OCI-LY1 (cell line): ENCODE results near the gene FARP1.

Experiments
- H2AFZ ChIP-seq: fragments of 200-600 bp; sonication (generic), shearing (Covaris generic); 2 replicates; pipeline ENCODE4 v1.6.0; 2014; ENCODE audit warnings: antibody characterized with exemption, mild to moderate bottlenecking, low read length
- H3F3A ChIP-seq: fragments of 200-600 bp; sonication (generic), shearing (Covaris generic); 2 replicates; pipeline ENCODE4 v1.6.0; 2014; ENCODE audit warnings: mild to moderate bottlenecking, antibody characterized with exemption, low read length, moderate library complexity; ENCODE audit not compliant: insufficient read depth
- H3K27ac ChIP-seq: fragments of 200-600 bp; sonication (generic); 2 replicates; pipeline ENCODE4 v1.5.1; 2014; ENCODE audit warnings: low read length, mixed run types, mild to moderate bottlenecking, low read depth; ENCODE audit not compliant: poor library complexity, severe bottlenecking
- H3K27me3 ChIP-seq: fragments of 200-600 bp; sonication (generic); 2 replicates; pipeline ENCODE4 v1.6.0; 2014; ENCODE audit warnings: antibody characterized with exemption, mild to moderate bottlenecking, low read length, moderate library complexity; ENCODE audit not compliant: insufficient read depth
- H3K36me3 ChIP-seq: fragments of 200-600 bp; sonication (generic); 2 replicates; pipeline ENCODE4 v1.6.1; 2014; ENCODE audit warnings: mild to moderate bottlenecking, antibody characterized with exemption, low read length, moderate library complexity, mixed read lengths; ENCODE audit not compliant: insufficient read depth
- H3K4me1 ChIP-seq: fragments of 200-600 bp; sonication (generic); 2 replicates; pipeline ENCODE4 v1.5.1; 2014; ENCODE audit warnings: mild to moderate bottlenecking, low read length, moderate library complexity; ENCODE audit not compliant: insufficient read depth, severe bottlenecking
- H3K4me2 ChIP-seq: fragments of 200-600 bp; sonication (generic), shearing (Covaris generic); 2 replicates; pipeline ENCODE4 v1.6.1; 2014; ENCODE audit warnings: low read length
- H3K4me3 ChIP-seq: fragments of 200-600 bp; sonication (generic); 2 replicates; pipeline ENCODE4 v1.5.1; 2014; ENCODE audit warnings: low read length, low read depth, mild to moderate bottlenecking, mixed read lengths; ENCODE audit not compliant: poor library complexity, severe bottlenecking
- H3K79me2 ChIP-seq: fragments of 200-600 bp; shearing (Covaris generic); 2 replicates; pipeline ENCODE4 v1.6.1; 2016; ENCODE audit warnings: mixed run types, low read length, mixed read lengths; ENCODE audit not compliant: insufficient read depth
- H3K9ac ChIP-seq: fragments of 200-600 bp; sonication (generic), shearing (Covaris generic); 2 replicates; pipeline ENCODE4 v1.6.1; 2014; ENCODE audit warnings: mild to moderate bottlenecking, low read length, mixed read lengths
- H3K9me2 ChIP-seq: fragments of 200-600 bp; sonication (generic), shearing (Covaris generic); 2 replicates; pipeline ENCODE4 v1.6.1; 2014; ENCODE audit warnings: low read depth, mild to moderate bottlenecking, low read length, mixed read lengths
- H3K9me3 ChIP-seq: fragments of 200-600 bp; shearing (Covaris generic); 2 replicates; pipeline ENCODE4 v1.6.1; 2014; ENCODE audit warnings: low read length, mixed read lengths
- H4K20me1 ChIP-seq: fragments of 200-600 bp; sonication (generic), shearing (Covaris generic); 2 replicates; pipeline ENCODE4 v1.6.0; 2016; ENCODE audit warnings: mild to moderate bottlenecking, low read length; ENCODE audit not compliant: insufficient read depth
- EZH2 ChIP-seq: fragments of 200-600 bp; sonication (generic), shearing (Covaris generic); IDR thresholded peaks from 2 replicates; pipeline ENCODE4 v1.8.0; 2017; ENCODE audit warnings: borderline replicate concordance, mixed run types, mild to moderate bottlenecking, antibody characterized with exemption, low read length, moderate library complexity, mixed read lengths
- TF ChIP-seq, protein P1 (sequence below): fragments of 200-600 bp; sonication (generic), shearing (Covaris generic); IDR thresholded peaks from 2 replicates; pipeline ENCODE4 v1.5.1; 2017; ENCODE audit warnings: mild to moderate bottlenecking, antibody characterized with exemption, low read length, moderate library complexity, mixed read lengths

FARP1 gene

DNA sequence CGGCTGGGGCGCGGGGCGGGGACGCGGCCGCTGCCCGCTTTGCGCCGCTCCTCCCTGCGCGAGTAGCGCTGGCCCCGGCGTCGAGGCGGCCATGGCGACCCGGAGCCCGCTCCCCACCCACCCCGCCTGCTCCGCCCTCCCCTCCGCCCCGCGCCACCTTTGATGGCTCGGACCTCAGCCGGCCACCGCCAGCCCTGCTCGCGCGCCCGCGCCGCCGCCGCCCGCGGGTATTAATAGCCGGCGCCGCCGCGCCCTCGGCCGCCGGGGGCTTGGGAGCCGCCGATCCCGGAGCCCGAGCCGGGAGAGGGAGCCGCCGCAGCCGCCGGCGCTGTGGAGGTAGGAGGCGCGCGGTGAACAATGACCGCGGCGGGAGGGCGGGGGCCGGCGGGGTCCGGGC is 261 bp downstream of the FARP1 start:
- no peak overlapping the region for H2AFZ ChIP-seq
- H3K79me2 ChIP-seq, result no peaks in the 10 kb centered on the region
- H3K4me3 ChIP-seq, result peak overlapping the region; percentile 15
- H3K4me1 ChIP-seq, result no peaks in the 10 kb centered on the region
- no peak overlapping the region for H3K27ac ChIP-seq
- H3K9ac ChIP-seq, result no peak overlapping the region
- no peaks in the 10 kb centered on the region for H3K9me3 ChIP-seq
- H3F3A ChIP-seq, result no peaks in the 10 kb centered on the region
- no peaks in the 10 kb centered on the region for H3K9me2 ChIP-seq
- H3K27me3 ChIP-seq, result peaks cover 6% of the 10 kb centered on the region
- no peaks in the 10 kb centered on the region for H4K20me1 ChIP-seq
- H3K4me2 ChIP-seq, result no peak overlapping the region
- TF ChIP-seq EZH2, result no peak
- TF ChIP-seq, protein P1, sequence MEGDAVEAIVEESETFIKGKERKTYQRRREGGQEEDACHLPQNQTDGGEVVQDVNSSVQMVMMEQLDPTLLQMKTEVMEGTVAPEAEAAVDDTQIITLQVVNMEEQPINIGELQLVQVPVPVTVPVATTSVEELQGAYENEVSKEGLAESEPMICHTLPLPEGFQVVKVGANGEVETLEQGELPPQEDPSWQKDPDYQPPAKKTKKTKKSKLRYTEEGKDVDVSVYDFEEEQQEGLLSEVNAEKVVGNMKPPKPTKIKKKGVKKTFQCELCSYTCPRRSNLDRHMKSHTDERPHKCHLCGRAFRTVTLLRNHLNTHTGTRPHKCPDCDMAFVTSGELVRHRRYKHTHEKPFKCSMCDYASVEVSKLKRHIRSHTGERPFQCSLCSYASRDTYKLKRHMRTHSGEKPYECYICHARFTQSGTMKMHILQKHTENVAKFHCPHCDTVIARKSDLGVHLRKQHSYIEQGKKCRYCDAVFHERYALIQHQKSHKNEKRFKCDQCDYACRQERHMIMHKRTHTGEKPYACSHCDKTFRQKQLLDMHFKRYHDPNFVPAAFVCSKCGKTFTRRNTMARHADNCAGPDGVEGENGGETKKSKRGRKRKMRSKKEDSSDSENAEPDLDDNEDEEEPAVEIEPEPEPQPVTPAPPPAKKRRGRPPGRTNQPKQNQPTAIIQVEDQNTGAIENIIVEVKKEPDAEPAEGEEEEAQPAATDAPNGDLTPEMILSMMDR, result no peak
- no peaks in the 10 kb centered on the region for H3K36me3 ChIP-seq

DNA sequence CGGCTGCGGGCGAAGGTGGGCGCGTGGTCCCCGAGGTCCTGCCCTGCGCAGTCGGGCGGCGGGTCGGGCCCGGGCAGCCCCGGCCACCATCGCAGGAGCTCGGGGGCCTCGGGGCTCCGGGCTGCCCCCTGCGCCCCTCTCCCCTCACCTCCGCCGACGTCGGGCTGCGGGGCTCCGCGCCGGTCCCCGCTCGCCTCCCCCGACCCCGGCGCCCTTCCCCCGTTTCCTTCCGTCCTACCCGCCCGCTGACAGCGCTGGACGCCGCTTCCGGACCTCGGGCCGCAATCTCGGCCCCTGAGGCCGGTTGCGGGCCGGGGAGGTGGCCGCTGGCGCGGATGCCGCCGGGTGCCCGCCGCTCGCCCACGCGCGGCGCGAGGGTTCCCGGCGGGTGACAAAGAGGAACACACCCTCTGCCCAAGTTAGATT is 720 bp downstream of the FARP1 start:
- Histone ChIP-seq H3K9ac (no peak overlapping the region), H3K9me3 (no peaks in the 10 kb centered on the region), H3K4me2 (no peak overlapping the region), H3K4me3 (no peak overlapping the region), H3F3A (no peaks in the 10 kb centered on the region), H3K27ac (no peak overlapping the region), H3K9me2 (no peaks in the 10 kb centered on the region), H3K27me3 (peaks cover 6% of the 10 kb centered on the region), H3K79me2 (no peaks in the 10 kb centered on the region), H3K36me3 (no peaks in the 10 kb centered on the region), H2AFZ (no peak overlapping the region), H4K20me1 (no peaks in the 10 kb centered on the region), H3K4me1 (no peaks in the 10 kb centered on the region)
- TF ChIP-seq EZH2, result no peak
- TF ChIP-seq, protein P1, result no peak

DNA sequence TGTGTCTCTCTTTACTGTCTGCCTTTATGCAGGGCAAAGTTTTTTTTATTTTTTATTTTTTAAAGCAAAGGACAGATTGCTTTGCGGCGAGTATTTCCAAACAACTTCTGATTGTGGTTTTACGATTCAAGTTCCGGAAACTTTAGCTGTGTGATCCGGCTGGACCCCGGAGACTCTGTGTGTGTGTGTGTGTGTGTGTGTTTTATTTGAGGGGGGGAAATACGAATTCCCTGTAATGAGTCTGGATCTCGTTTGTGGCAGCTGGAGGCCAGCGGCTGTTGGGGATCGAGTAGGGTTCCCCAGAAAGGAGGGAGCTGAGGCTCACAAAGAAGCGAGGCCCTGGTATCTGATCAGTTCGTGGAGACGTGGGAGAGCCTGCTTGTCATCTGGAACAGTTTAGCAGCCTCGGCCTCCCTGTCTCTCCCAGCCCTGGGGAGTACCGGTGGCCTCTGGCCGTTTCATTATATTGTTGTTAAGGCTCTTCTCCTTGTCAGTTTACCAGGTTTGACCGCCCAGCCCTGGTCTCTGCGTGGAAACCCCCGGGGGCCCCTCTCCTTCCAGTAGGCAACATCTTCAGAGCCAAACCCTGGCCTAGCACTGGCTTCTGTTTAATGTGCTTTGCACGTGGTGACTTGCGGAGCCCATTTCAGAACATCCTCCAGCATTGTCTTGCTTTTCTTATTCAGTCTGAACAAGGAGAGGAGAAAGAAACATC is 1.3 kb downstream of the FARP1 start:
- H3K27ac ChIP-seq, result no peak overlapping the region

More for the DNA sequence above, 1.3 kb downstream of the FARP1 start:
- H3K4me3 ChIP-seq, result no peak overlapping the region
- no peaks in the 10 kb centered on the region for H3F3A ChIP-seq
- H3K9me3 ChIP-seq, result no peaks in the 10 kb centered on the region
- H3K9ac ChIP-seq, result no peak overlapping the region
- no peaks in the 10 kb centered on the region for H3K36me3 ChIP-seq
- H4K20me1 ChIP-seq, result no peaks in the 10 kb centered on the region
- no peak overlapping the region for H2AFZ ChIP-seq
- H3K27me3 ChIP-seq, result peaks cover 6% of the 10 kb centered on the region
- H3K79me2 ChIP-seq, result no peaks in the 10 kb centered on the region
- no peak for TF ChIP-seq EZH2
- TF ChIP-seq, protein P1, result no peak
- no peaks in the 10 kb centered on the region for H3K4me1 ChIP-seq
- H3K4me2 ChIP-seq, result no peak overlapping the region
- no peaks in the 10 kb centered on the region for H3K9me2 ChIP-seq
